GM11168 (cell line): ENCODE data around the gene AOPEP.

Experiments
- in situ Hi-C: fragments of 300-500 bp; cut with MboI; formaldehyde crosslinking; loops from one replicate; pipeline ENCODE4 v1.12.0; 2022; ENCODE audit warnings: low sequenced_read_pairs; ENCODE audit not compliant: unreplicated experiment

AOPEP gene

GRCh38 chr9:94879230-94879629 is 152.7 kb downstream of the AOPEP start:
- in situ Hi-C loops = no loop called here

- in situ Hi-C loops = no loop called here
Measured at GRCh38 chr9:94881023-94881422, 154.5 kb downstream of the AOPEP start.

- in situ Hi-C loops = no loop called here
Measured at GRCh38 chr9:94881454-94881853, 155.0 kb downstream of the AOPEP start.

DNA sequence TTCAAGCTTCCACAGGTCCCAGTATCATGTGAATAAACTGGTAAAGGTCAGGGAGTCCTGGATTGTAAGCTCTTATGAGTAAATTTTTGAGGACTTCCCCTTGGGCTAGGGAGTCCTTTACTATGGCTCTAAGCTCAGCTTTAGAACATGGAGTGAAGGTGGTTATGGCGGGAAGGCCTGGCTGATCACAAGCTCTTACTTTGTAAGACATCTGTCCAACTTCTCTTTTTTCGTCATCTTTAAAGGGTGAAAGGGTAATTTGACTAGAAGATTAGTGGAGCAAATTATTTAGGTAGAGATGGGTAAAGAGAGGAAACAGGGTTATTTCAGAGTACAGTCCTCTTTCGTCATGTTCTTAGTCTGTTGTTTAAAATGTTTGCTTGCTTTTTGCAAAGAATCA is 155.4 kb downstream of the AOPEP start:
- in situ Hi-C loops = no loop called here

GRCh38 chr9:94882966-94883641 is 156.6 kb downstream of the AOPEP start:
- in situ Hi-C loops = no loop called here

- in situ Hi-C loops = no loop called here
Measured at GRCh38 chr9:94885854-94886447, 159.5 kb downstream of the AOPEP start.

- in situ Hi-C loops = no loop called here
Measured at GRCh38 chr9:94887721-94888120, 161.2 kb downstream of the AOPEP start.

DNA sequence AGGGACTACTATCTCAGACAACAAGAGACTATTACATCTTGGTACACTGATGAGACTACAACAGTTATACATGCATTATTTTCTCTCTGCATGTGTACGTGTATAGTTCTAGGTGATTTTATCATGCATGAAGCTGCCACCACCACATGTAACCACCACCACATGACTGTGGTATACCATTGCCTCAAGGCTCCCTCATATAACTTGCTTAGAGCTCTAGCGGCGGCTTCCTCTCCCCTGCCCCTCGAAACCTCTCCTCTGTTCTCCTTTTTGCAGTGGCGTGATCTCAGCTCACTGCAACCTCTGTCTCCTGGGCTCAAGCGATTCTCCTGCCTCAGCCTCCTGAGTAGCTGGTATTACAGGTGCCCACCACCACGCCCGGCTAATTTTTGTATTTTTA is 162.3 kb downstream of the AOPEP start:
- in situ Hi-C loops = no loop called here

GRCh38 chr9:94889628-94890027 is 163.1 kb downstream of the AOPEP start:
- in situ Hi-C loops = no loop called here

DNA sequence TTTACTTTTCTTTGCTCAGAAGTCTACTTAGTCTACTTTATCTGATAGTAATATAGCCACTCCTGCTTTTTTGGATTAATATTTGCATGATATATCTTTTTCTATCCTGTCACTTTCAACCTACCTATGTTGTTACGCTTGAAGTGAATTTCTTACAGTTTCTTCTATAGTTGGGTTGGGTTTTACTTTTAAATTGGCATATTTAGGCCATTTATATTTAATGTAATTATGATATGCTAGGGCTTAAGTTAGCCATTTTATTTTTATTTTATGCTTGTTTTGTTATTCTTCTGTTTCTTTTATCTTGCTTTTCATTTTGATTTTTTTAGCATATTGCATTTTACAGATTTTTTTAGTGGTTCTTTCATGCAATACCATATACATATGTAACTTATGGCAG is 164.7 kb downstream of the AOPEP start:
- in situ Hi-C loops = no loop called here

GRCh38 chr9:94892675-94893074 is 166.2 kb downstream of the AOPEP start:
- in situ Hi-C loops = no loop called here

- in situ Hi-C loops = no loop called here
Measured at GRCh38 chr9:94894094-94894699, 167.7 kb downstream of the AOPEP start.

- in situ Hi-C loops = no loop called here
Measured at GRCh38 chr9:94895668-94896067, 169.2 kb downstream of the AOPEP start.

DNA sequence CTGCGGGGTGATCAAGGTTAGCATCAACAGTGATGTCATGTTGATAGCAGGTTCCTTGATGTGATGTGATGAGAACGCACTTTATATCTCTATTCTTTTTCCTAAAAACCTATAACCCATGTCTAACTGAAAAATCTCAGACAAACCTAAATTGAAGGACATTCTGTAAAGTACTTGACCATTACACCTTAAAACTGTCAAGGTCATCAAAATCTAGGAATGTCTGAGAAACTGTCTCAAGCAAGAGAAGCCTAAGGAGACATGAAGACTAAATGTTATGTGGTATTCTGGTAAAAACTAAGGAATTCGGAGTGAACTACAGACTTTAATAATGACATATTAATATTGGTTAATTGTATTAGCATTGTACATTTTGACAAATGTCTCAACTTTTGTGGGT is 170.0 kb downstream of the AOPEP start:
- in situ Hi-C loops = no loop called here

DNA sequence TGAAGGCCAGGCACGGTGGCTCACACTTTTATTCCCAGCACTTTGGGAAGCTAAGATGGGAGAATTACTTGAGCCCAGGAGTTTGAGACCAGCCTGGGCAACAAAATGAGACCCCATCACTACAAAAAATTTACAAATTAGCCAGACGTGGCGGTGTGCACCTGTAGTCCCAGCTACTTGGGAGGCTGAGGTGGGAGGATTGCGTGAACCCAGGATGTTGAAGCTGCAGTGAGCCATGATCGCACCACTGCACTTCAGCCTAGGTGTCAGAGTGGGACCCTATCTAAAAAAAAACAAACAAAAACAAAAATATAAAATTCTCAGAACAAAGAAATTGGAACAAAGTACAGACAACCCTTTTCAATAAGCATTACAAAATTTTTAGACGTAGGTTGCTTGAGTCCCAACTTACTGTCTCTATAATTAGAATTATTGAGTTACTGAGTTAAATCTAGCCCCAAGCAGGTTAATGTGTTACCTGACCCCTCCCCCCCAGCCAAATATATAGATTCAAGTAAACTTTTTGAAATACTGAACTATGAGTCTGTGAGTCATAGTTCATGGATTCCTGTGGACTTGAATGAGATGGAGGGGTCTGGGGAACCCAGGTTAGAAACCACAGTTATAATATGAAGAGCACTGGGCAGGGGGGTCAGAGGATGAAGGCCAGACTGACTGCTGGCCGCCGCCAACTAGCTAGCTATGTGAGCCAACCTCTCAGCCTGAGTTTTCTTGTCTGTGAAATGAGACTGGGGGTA is 173.1 kb downstream of the AOPEP start:
- in situ Hi-C loops = no loop called here

- in situ Hi-C loops = no loop called here
Measured at GRCh38 chr9:94900222-94901018, 173.9 kb downstream of the AOPEP start.

DNA sequence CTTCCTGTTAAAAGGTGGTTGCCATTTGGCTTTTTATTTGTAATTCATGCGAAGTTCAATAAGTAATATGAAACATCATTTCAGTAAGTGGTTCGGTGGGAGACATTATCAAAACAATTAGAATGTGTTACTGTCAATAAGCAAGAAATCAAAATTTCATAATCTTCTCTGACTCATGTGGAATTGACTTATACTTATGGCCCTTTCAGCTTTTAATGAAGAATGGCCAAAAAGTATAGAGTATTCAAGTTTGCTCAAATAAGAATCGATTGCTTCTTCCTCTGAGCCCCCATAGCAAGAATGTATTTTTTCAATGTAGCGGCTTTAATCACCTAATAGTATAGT is 174.5 kb downstream of the AOPEP start:
- in situ Hi-C loops = no loop called here

GRCh38 chr9:94903961-94904421 is 177.5 kb downstream of the AOPEP start:
- in situ Hi-C loops = no loop called here

DNA sequence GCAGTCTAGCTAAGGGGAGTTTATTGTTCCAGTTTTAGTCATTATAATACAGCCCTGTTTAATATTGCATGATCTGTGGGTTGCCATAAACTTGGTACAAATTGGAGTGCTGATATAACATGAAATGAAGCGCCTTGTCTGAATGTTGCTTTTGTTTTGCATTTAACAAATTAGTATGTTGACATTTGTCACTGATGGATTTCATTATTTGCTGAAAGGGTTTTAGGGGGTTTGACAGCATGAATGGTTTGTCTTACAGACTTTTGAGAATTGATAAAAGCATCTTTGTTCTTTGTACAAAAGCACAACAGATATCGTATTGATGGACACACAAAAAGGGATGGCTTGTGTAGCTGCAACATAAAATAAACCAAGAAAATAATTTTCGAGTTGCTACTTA is 178.3 kb downstream of the AOPEP start:
- in situ Hi-C loops = no loop called here

DNA sequence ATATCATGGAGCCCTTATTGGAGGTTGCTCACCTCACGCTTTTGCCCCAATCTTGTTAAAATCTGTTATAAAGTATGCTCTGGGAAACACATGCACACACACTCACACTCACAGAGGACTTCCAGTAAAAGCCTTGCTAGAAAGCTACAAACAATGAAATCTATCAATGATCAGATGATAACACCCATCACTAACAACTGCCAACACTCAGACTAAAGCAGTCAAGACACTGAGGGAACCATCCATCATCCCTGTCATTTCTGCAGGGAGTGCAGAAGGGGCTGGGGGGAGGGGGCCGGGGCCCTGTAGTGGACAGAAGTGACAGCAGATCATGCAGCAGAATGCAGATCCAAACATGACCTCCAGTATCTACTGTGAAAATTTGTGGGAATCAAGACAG is 179.1 kb downstream of the AOPEP start:
- in situ Hi-C loops = no loop called here
